HG03354 (cell line): Measurements from ENCODE around the gene CDC20B.
"Not testable (repeated sequence)": the region's sequence is repeated elsewhere in the genome, so short reads cannot be mapped to it uniquely, and the experiment has no call there.

ENCODE experiments used
- ATAC-seq: cut with Tn5 transposase; IDR thresholded peaks from one replicate; pipeline ENCODE4 v1.9.1; 2021; ENCODE audit warnings: mild to moderate bottlenecking; ENCODE audit not compliant: unreplicated experiment, poor library complexity, severe bottlenecking

CDC20B gene

GRCh38 chr5:55105976-55106375 is 67.0 kb downstream of the CDC20B start:
- ATAC-seq = not testable (repeated sequence)

GRCh38 chr5:55104946-55105701 is 67.9 kb downstream of the CDC20B start:
- ATAC-seq = no peak

GRCh38 chr5:55104036-55104772 is 68.8 kb downstream of the CDC20B start:
- no peak for ATAC-seq

GRCh38 chr5:55102348-55102747 is 70.6 kb downstream of the CDC20B start, which contains the start of gene GZMA:
GZMA (plus strand) TSS chr5:55102646; CDS start chr5:55102683, 37 bp downstream.
- no peak for ATAC-seq

- ATAC-seq = no peak
Observed at GRCh38 chr5:55101556-55102276, 71.3 kb downstream of the CDC20B start.

- ATAC-seq = not testable (repeated sequence)
Observed at GRCh38 chr5:55101148-55101547, 71.8 kb downstream of the CDC20B start.

- ATAC-seq = no peak
Observed at GRCh38 chr5:55096861-55097260, 76.1 kb downstream of the CDC20B start.

GRCh38 chr5:55096182-55096581 is 76.8 kb downstream of the CDC20B start:
- no peak for ATAC-seq

GRCh38 chr5:55091011-55091410 is 82.0 kb downstream of the CDC20B start:
- ATAC-seq = not testable (repeated sequence)

- not testable (repeated sequence) for ATAC-seq
Observed at GRCh38 chr5:55089301-55089700, 83.7 kb downstream of the CDC20B start.

GRCh38 chr5:55081541-55081940 is 91.4 kb downstream of the CDC20B start:
- no peak for ATAC-seq

GRCh38 chr5:55073211-55073610 is 99.8 kb downstream of the CDC20B start:
- no peak for ATAC-seq

- no peak for ATAC-seq
Observed at GRCh38 chr5:55072666-55073065, 100.3 kb downstream of the CDC20B start.

GRCh38 chr5:55071413-55071812 is 101.6 kb downstream of the CDC20B start:
- no peak for ATAC-seq

- no peak for ATAC-seq
Observed at GRCh38 chr5:55070968-55071367, 102.0 kb downstream of the CDC20B start.

- ATAC-seq = no peak
Observed at GRCh38 chr5:55066277-55066676, 106.7 kb downstream of the CDC20B start.

GRCh38 chr5:55064523-55064922 is 108.5 kb downstream of the CDC20B start:
- ATAC-seq = no peak

GRCh38 chr5:55063899-55064298 is 109.1 kb downstream of the CDC20B start:
- ATAC-seq = no peak

GRCh38 chr5:55063220-55063863 is 109.6 kb downstream of the CDC20B start:
- ATAC-seq = no peak
